ENCODE measurements around the gene PCDHB10.
A peak's percentile ranks its signal among the peaks of the same experiment; 100 is the strongest.
"Not testable (repeated sequence)": the region's sequence is repeated elsewhere in the genome, so short reads cannot be mapped to it uniquely, and the experiment has no call there.

Gene PCDHB10

DNA sequence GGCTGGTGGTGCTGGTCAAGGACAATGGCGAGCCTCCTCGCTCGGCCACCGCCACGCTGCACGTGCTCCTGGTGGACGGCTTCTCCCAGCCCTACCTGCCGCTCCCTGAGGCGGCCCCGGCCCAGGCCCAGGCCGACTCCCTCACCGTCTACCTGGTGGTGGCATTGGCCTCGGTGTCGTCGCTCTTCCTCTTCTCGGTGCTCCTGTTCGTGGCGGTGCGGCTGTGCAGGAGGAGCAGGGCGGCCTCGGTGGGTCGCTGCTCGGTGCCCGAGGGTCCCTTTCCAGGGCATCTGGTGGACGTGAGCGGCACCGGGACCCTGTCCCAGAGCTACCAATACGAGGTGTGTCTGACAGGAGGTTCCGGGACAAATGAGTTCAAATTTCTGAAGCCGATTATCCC lies 33.3 kb downstream of the PCDHB10 start:
- H3K36me3 ChIP-seq (ENCODE audit: control insufficient read depth, insufficient read depth, low read length); H3K27me3 ChIP-seq (ENCODE audit: control insufficient read depth, insufficient read depth, low read length); H3K9ac ChIP-seq (ENCODE audit: low read length); H3K4me3 ChIP-seq (ENCODE audit: low read length); H3K4me1 ChIP-seq (ENCODE audit: control insufficient read depth, insufficient read depth, low read length); H3K27ac ChIP-seq (ENCODE audit: low read depth, low read length): not testable (repeated sequence)

DNA sequence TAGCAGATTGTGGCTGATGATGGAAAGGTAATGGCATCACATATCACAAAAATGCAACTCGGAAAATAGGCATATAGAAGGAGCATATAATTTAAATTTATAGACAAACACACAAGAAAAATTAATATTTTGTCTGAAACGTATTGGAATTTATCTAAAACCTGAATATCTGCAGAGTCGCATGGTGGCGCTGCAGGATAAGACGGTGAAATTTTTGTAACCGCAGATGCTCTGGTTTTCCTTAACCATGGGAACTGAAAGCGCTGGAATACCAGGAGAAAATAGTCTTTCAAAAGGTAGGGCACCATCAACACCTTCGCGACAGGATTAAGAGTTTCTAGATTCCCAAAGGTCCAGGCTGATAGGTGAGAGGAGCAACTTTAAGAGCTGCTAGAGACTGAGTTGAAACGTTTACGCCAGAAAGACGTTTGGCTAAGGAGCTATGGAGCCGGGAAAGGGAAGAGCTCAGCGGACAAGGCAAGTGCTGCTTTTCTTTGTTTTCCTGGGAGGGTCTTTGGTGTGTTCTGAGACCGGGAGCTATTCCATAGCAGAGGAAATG lies 42.0 kb downstream of the PCDHB10 start:
- Histone ChIP-seq H3K36me3 (ENCODE audit: control insufficient read depth, insufficient read depth, low read length) (no peaks in the 10 kb centered on the region), H3K27me3 (ENCODE audit: control insufficient read depth, insufficient read depth, low read length) (no peaks in the 10 kb centered on the region), H3K27ac (ENCODE audit: low read depth, low read length) (no peak overlapping the region), H3K4me1 (ENCODE audit: control insufficient read depth, insufficient read depth, low read length) (no peaks in the 10 kb centered on the region), H3K4me3 (ENCODE audit: low read length) (peak overlapping the region; percentile 19), H3K9ac (ENCODE audit: low read length) (no peak overlapping the region)

DNA sequence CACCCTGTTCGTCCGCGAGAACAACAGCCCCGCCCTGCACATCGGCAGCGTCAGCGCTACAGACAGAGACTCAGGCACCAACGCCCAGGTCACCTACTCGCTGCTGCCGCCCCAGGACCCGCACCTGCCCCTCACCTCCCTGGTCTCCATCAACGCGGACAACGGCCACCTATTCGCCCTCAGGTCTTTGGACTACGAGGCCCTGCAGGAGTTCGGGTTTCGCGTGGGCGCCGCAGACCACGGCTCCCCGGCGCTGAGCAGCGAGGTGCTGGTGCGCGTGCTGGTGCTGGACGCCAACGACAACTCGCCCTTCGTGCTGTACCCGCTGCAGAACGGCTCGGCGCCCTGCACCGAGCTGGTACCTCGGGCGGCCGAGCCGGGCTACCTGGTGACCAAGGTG lies 43.8 kb downstream of the PCDHB10 start:
- H3K27me3 ChIP-seq (ENCODE audit: control insufficient read depth, insufficient read depth, low read length); H3K4me3 ChIP-seq (ENCODE audit: low read length): not testable (repeated sequence)

DNA sequence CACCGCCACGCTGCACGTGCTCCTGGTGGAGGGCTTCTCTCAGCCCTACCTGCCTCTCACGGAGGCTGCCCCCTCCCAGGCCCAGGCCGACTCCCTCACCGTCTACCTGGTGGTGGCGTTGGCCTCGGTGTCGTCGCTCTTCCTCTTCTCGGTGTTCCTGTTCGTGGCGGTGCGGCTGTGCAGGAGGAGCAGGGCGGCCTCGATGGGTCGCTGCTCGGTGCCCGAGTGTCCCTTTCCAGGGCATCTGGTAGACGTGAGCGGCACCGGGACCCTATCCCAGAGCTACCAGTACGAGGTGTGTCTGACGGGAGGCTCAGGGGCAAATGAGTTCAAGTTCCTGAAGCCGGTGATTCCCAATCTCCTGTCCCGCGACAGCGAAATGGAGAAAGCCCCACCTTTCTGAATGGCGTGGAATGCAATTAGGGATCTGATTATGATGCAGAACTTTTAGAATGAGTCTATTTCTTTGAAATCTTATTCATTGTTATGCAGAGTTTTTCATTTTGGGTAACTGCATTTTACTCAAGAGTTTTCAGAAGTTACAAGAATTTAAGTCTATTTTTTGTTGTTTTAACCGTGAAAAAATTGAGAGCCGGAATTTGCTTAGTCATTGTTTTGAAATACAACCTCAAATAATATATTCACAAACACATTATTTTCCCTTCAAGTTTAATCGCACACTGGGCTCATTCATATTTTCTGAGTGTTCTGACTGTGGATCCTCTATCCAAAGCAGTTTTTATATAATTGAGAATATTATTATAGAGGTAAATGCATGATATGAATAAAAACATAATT lies 44.6 kb downstream of the PCDHB10 start:
- H3K4me1 ChIP-seq (ENCODE audit: control insufficient read depth, insufficient read depth, low read length): no peaks in the 10 kb centered on the region
- no peak overlapping the region for H3K4me3 ChIP-seq (ENCODE audit: low read length)
- no peak overlapping the region for H3K9ac ChIP-seq (ENCODE audit: low read length)
- H3K27ac ChIP-seq (ENCODE audit: low read depth, low read length): no peak overlapping the region
- H3K27me3 ChIP-seq (ENCODE audit: control insufficient read depth, insufficient read depth, low read length): no peaks in the 10 kb centered on the region
- no peaks in the 10 kb centered on the region for H3K36me3 ChIP-seq (ENCODE audit: control insufficient read depth, insufficient read depth, low read length)

More for the DNA sequence above, 43.8 kb downstream of the PCDHB10 start:
- H3K9ac ChIP-seq (ENCODE audit: low read length); H3K4me1 ChIP-seq (ENCODE audit: control insufficient read depth, insufficient read depth, low read length); H3K27ac ChIP-seq (ENCODE audit: low read depth, low read length); H3K36me3 ChIP-seq (ENCODE audit: control insufficient read depth, insufficient read depth, low read length): not testable (repeated sequence)

DNA sequence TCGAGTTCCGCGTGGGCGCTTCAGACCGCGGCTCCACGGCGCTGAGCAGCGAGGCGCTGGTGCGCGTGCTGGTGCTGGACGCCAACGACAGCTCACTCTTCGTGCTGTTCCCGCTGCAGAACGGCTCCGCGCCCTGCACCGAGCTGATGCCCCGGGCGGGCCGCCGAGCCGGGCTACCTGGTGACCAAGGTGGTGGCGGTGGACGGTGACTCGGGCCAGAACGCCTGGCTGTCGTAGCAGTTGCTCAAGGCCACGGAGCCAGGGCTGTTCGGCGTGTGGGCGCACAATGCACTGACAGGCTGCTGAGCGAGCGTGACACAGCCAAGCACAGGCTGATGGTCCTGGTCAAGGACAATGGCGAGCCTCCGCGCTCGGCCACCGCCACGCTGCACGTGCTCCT lies 49.3 kb downstream of the PCDHB10 start:
- Histone ChIP-seq H3K36me3 (ENCODE audit: control insufficient read depth, insufficient read depth, low read length) (no peaks in the 10 kb centered on the region), H3K4me3 (ENCODE audit: low read length) (no peak overlapping the region), H3K9ac (ENCODE audit: low read length) (no peak overlapping the region), H3K4me1 (ENCODE audit: control insufficient read depth, insufficient read depth, low read length) (no peaks in the 10 kb centered on the region), H3K27ac (ENCODE audit: low read depth, low read length) (no peak overlapping the region), H3K27me3 (ENCODE audit: control insufficient read depth, insufficient read depth, low read length) (no peaks in the 10 kb centered on the region)

Data from rectal smooth muscle tissue (tissue), 1 donor.